ENCODE measurements around the gene ZBTB46.

- TF ChIP-seq CTCF (conservative IDR thresholded peaks at IDR 0.05) (no peak), ZFX (IDR thresholded peaks at IDR 0.05) (no peak)
Observed at GRCh38 chr20:63711085-63711645, 119.9 kb downstream of the ZBTB46 start.

All from C4-2B (cell line).